ENCODE measurements around the gene GRM4. TPM values are rescaled to one million over a fixed set of nuclear protein-coding genes. Genes with fewer than 3 reads are reported as not detected.

The GRM4 gene
- total and polyA plus RNA-seq, 9 donors = 1.1 to 4.8 (median 1.9) TPM

- Histone ChIP-seq H3K9me3 (replicated peaks; ENCODE audit: control insufficient read depth, low read depth, low read length) (no peaks in the 10 kb centered on the region), H3K27ac (ENCODE audit: low read length) (no peak overlapping the region), H3K4me3 (ENCODE audit: low read length) (no peak overlapping the region), H3K4me1 (ENCODE audit: control insufficient read depth, insufficient read depth, low read length) (no peaks in the 10 kb centered on the region), H3K27me3 (ENCODE audit: control insufficient read depth, insufficient read depth, low read length) (no peaks in the 10 kb centered on the region), H3K36me3 (ENCODE audit: control insufficient read depth, insufficient read depth, low read length) (no peaks in the 10 kb centered on the region)
- WGBS (ENCODE audit: insufficient coverage) = 84% methylated on average over 12 of the region's 14 CpGs
- no peak for DNase-seq
Observed at GRCh38 chr6:34085453-34086170, 60.3 kb downstream of the GRM4 start.

DNA sequence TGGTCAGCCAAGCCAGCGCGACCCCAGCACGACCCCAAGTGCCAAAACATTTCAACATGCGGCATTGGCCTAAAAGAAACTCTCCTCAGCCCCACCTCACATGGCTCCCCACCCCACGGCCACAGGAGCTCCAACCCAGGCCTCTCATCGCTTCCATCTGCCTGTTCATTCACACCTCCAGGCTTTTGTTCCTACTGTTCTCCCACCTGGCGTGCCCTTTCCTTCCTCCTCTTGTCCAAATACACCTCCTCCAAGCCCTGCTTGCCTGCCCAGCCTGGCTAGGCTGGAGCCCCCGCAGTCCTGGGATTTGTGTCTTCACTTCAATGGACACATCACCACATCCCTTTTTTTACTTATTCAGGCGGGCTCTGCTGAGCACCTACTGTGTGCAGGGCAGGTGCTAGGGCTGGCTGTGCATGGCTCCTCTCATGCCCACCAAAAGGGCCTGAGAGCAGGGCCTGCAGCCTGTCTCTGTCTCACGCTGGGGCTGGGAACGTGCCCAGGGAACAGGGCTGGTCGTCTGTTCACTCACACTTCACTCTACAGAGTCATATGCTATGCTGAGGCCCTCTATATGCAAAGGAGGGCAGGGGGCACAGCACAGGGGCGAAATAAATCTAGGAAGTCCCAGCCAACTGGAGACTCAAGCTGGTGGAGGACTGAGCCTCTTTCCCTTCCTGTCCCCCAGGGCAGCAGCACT lies 61.1 kb downstream of the GRM4 start:
- WGBS (ENCODE audit: insufficient coverage) = 62% methylated on average over 10 of the region's 13 CpGs
- no peaks in the 10 kb centered on the region for H3K9me3 ChIP-seq (replicated peaks; ENCODE audit: control insufficient read depth, low read depth, low read length)

GRCh38 chr6:34082864-34083626 lies 62.8 kb downstream of the GRM4 start:
- no peak for DNase-seq
- 62% methylated on average over 22 of the region's 25 CpGs for WGBS (ENCODE audit: insufficient coverage)

More for the DNA sequence above, 61.1 kb downstream of the GRM4 start:
- no peak overlapping the region for H3K27ac ChIP-seq (ENCODE audit: low read length)
- no peak for DNase-seq
- H3K4me3 ChIP-seq (ENCODE audit: low read length) = no peak overlapping the region
- H3K27me3 ChIP-seq (ENCODE audit: control insufficient read depth, insufficient read depth, low read length) = no peaks in the 10 kb centered on the region
- H3K4me1 ChIP-seq (ENCODE audit: control insufficient read depth, insufficient read depth, low read length) = no peaks in the 10 kb centered on the region
- no peaks in the 10 kb centered on the region for H3K36me3 ChIP-seq (ENCODE audit: control insufficient read depth, insufficient read depth, low read length)

GRCh38 chr6:34082348-34082747 lies 63.5 kb downstream of the GRM4 start:
- Histone ChIP-seq H3K27me3 (ENCODE audit: control insufficient read depth, insufficient read depth, low read length) (peaks cover 3% of the 10 kb centered on the region), H3K27ac (ENCODE audit: low read length) (no peak overlapping the region), H3K4me3 (ENCODE audit: low read length) (no peak overlapping the region), H3K4me1 (ENCODE audit: control insufficient read depth, insufficient read depth, low read length) (no peaks in the 10 kb centered on the region), H3K9me3 (replicated peaks; ENCODE audit: control insufficient read depth, low read depth, low read length) (no peaks in the 10 kb centered on the region), H3K36me3 (ENCODE audit: control insufficient read depth, insufficient read depth, low read length) (no peaks in the 10 kb centered on the region)
- WGBS (ENCODE audit: insufficient coverage) = 75% methylated on average over 9 of the region's 10 CpGs
- DNase-seq = no peak

More at GRCh38 chr6:34082864-34083626, 62.8 kb downstream of the GRM4 start:
- Histone ChIP-seq H3K4me1 (ENCODE audit: control insufficient read depth, insufficient read depth, low read length) (no peaks in the 10 kb centered on the region), H3K36me3 (ENCODE audit: control insufficient read depth, insufficient read depth, low read length) (no peaks in the 10 kb centered on the region), H3K27me3 (ENCODE audit: control insufficient read depth, insufficient read depth, low read length) (peaks cover 2% of the 10 kb centered on the region), H3K27ac (ENCODE audit: low read length) (no peak overlapping the region), H3K9me3 (replicated peaks; ENCODE audit: control insufficient read depth, low read depth, low read length) (no peaks in the 10 kb centered on the region), H3K4me3 (ENCODE audit: low read length) (no peak overlapping the region)

GRCh38 chr6:34080357-34080756 lies 65.5 kb downstream of the GRM4 start:
- no CpG with 5 or more reads among the region's 5 CpGs for WGBS (ENCODE audit: insufficient coverage)
- DNase-seq = no peak
- Histone ChIP-seq H3K36me3 (ENCODE audit: control insufficient read depth, insufficient read depth, low read length) (no peaks in the 10 kb centered on the region), H3K27ac (ENCODE audit: low read length) (no peak overlapping the region), H3K4me3 (ENCODE audit: low read length) (no peak overlapping the region), H3K9me3 (replicated peaks; ENCODE audit: control insufficient read depth, low read depth, low read length) (no peaks in the 10 kb centered on the region), H3K4me1 (ENCODE audit: control insufficient read depth, insufficient read depth, low read length) (no peaks in the 10 kb centered on the region), H3K27me3 (ENCODE audit: control insufficient read depth, insufficient read depth, low read length) (peaks cover 4% of the 10 kb centered on the region)

DNA sequence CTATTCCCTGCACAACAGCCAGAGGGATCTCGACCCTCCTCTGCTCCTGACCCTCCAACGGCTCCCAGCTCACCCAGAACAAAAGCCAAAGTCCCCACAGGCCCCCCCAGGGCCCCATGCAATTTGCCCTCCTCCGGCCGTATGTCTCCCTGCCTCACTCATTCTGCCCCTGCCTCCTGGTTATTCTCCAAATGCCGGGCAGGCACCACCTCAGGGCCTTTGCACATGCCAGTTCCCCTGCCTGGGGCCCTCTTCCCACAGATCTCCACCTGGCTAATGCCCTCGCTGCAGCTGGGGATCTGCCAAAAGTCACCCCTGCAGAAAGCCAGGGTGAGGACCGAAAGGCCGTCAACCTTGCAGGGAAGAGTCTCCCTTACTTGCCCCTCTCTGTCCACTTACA lies 66.0 kb downstream of the GRM4 start:
- WGBS (ENCODE audit: insufficient coverage) = 79% methylated on average over 8 of the region's 8 CpGs
- peaks cover 5% of the 10 kb centered on the region for H3K27me3 ChIP-seq (ENCODE audit: control insufficient read depth, insufficient read depth, low read length)

GRCh38 chr6:34075906-34076305 lies 70.0 kb downstream of the GRM4 start:
- H3K27ac ChIP-seq (ENCODE audit: low read length) = no peak overlapping the region
- no peaks in the 10 kb centered on the region for H3K9me3 ChIP-seq (replicated peaks; ENCODE audit: control insufficient read depth, low read depth, low read length)
- no peaks in the 10 kb centered on the region for H3K36me3 ChIP-seq (ENCODE audit: control insufficient read depth, insufficient read depth, low read length)
- H3K4me3 ChIP-seq (ENCODE audit: low read length) = no peak overlapping the region
- DNase-seq = no peak
- peaks cover 5% of the 10 kb centered on the region for H3K27me3 ChIP-seq (ENCODE audit: control insufficient read depth, insufficient read depth, low read length)
- no peaks in the 10 kb centered on the region for H3K4me1 ChIP-seq (ENCODE audit: control insufficient read depth, insufficient read depth, low read length)
- WGBS (ENCODE audit: insufficient coverage) = 90% methylated on average over 3 of the region's 6 CpGs

More for the DNA sequence above, 66.0 kb downstream of the GRM4 start:
- Histone ChIP-seq H3K9me3 (replicated peaks; ENCODE audit: control insufficient read depth, low read depth, low read length) (no peaks in the 10 kb centered on the region), H3K27ac (ENCODE audit: low read length) (no peak overlapping the region), H3K4me1 (ENCODE audit: control insufficient read depth, insufficient read depth, low read length) (no peaks in the 10 kb centered on the region), H3K4me3 (ENCODE audit: low read length) (no peak overlapping the region), H3K36me3 (ENCODE audit: control insufficient read depth, insufficient read depth, low read length) (no peaks in the 10 kb centered on the region)
- no peak for DNase-seq

- H3K27ac ChIP-seq (ENCODE audit: low read length) = no peak overlapping the region
- no peak overlapping the region for H3K4me3 ChIP-seq (ENCODE audit: low read length)
- peaks cover 4% of the 10 kb centered on the region for H3K27me3 ChIP-seq (ENCODE audit: control insufficient read depth, insufficient read depth, low read length)
- H3K4me1 ChIP-seq (ENCODE audit: control insufficient read depth, insufficient read depth, low read length) = no peaks in the 10 kb centered on the region
- H3K36me3 ChIP-seq (ENCODE audit: control insufficient read depth, insufficient read depth, low read length) = no peaks in the 10 kb centered on the region
- 63% methylated on average over 8 of the region's 22 CpGs for WGBS (ENCODE audit: insufficient coverage)
- no peaks in the 10 kb centered on the region for H3K9me3 ChIP-seq (replicated peaks; ENCODE audit: control insufficient read depth, low read depth, low read length)
- no peak for DNase-seq
Observed at GRCh38 chr6:34074064-34074742, 71.7 kb downstream of the GRM4 start.

GRCh38 chr6:34073540-34073939 lies 72.3 kb downstream of the GRM4 start:
- peaks cover 4% of the 10 kb centered on the region for H3K27me3 ChIP-seq (ENCODE audit: control insufficient read depth, insufficient read depth, low read length)
- no peaks in the 10 kb centered on the region for H3K4me1 ChIP-seq (ENCODE audit: control insufficient read depth, insufficient read depth, low read length)
- H3K4me3 ChIP-seq (ENCODE audit: low read length) = no peak overlapping the region
- DNase-seq = no peak
- H3K36me3 ChIP-seq (ENCODE audit: control insufficient read depth, insufficient read depth, low read length) = no peaks in the 10 kb centered on the region
- H3K27ac ChIP-seq (ENCODE audit: low read length) = no peak overlapping the region
- 31% methylated on average over 7 of the region's 7 CpGs for WGBS (ENCODE audit: insufficient coverage)
- H3K9me3 ChIP-seq (replicated peaks; ENCODE audit: control insufficient read depth, low read depth, low read length) = no peaks in the 10 kb centered on the region

DNA sequence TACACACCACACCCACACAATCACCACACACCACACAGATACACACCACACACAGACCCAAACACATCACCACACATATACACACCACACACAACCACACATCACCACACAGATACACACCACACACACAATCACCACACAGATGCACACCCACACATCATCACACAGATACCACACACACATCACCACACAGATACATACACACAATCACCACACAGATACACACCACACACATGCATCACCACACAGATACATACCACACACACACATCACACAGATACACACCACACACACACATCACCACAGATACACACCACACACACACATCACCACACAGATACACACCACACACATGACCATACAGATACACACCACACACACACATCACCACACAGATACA lies 73.2 kb downstream of the GRM4 start:
- Histone ChIP-seq H3K27me3 (ENCODE audit: control insufficient read depth, insufficient read depth, low read length) (peaks cover 11% of the 10 kb centered on the region), H3K4me1 (ENCODE audit: control insufficient read depth, insufficient read depth, low read length) (no peaks in the 10 kb centered on the region), H3K4me3 (ENCODE audit: low read length) (no peak overlapping the region), H3K27ac (ENCODE audit: low read length) (no peak overlapping the region), H3K36me3 (ENCODE audit: control insufficient read depth, insufficient read depth, low read length) (no peaks in the 10 kb centered on the region), H3K9me3 (replicated peaks; ENCODE audit: control insufficient read depth, low read depth, low read length) (no peaks in the 10 kb centered on the region)
- no peak for DNase-seq
